Muscle of back (tissue), 11 donors: ENCODE measurements around the gene PRKCA. TPM values are rescaled to one million over a fixed set of nuclear protein-coding genes. Genes with fewer than 3 reads are reported as not detected.

Experiments used
- DNase-seq, 3 donors: peaks; one replicate each; pipeline versions ENCODE4 v3.0.0 to v3.0.0-alpha.2; 2013
- polyA plus RNA-seq, 10 donors: library from polyadenylated mRNA; unstranded; fragments of 120-200 nt; gene quantifications; one replicate each; pipeline ENCODE4 v1.2.1, GENCODE V29; 2013; ENCODE audit not compliant: insufficient read length in 10 of 10

The PRKCA gene
- polyA plus RNA-seq, 10 donors: 3.0 to 5.1 (median 4.1) TPM

- DNase-seq: no peak
Measured at GRCh38 chr17:66834919-66835454, 532.6 kb downstream of the PRKCA start, which contains the start of gene CACNG5. CACNG5 (plus strand) TSS chr17:66835117; CDS start chr17:66877333, 42,216 bp downstream.

DNA sequence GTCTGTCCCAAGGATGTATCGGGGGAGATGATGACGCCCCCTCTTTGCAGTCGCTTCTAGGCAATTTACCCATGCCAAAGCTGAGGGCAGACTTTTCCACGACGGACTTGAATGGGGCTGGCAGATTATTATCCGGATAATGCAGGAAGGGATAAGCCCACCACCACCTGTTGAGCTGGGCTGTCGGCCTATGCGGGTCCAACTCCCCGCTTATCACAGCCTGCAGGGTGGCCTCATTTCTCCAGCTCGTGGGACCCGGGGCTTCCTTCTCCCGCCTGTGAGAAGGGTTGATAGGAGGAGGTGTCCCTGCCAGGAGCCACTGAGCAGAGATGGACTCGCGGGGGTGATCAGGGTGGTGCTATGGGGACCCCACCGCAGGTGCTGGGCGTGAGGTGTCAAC is 533.1 kb downstream of the PRKCA start:
- DNase-seq: no peak

DNA sequence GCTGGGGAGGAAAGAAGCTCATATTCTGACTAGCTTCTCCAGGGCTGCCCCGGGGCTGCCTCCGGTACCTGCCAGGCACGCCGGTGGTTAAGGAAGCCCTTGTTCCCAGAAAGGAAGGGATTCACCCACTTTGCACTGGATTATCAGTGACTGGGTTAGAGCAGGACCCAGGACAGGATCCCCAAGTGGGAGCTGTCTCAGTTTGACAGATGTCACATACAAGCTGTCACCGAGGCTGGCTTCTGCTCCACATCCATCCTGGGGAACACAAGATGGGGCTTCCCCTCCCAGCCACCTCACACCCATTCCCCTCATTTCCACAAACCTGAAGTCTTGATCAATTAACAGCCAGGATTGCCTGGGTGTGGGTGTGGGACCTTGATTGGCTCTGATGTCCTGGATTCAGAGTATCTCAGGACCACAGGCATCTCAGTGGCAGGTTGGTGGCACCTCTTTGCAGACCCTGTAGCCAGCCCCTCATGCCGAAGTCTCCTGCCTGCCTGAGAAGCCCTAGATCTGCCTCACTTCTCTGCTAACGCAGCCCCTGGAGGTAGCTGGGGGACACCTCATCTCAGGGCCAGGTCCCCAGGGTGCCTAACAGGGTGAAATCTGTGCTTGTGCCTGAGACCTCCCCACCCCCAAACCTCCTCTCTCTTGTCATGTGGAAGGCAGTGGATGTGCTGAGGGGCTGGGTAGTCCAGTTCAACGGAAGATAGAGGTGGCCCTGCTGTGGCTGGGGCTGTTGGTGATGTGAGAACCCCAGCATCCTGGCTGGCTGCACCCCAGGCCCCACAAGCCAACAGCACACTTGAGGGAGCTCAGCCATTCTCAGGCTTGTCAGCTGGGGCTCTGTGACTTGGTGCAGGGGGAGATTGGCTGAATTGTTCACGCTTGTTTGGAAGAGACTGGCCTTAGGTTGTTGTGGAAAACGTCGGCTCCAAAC is 533.9 kb downstream of the PRKCA start:
- DNase-seq: no peak

GRCh38 chr17:66837226-66837625 is 534.8 kb downstream of the PRKCA start:
- no peak for DNase-seq

DNA sequence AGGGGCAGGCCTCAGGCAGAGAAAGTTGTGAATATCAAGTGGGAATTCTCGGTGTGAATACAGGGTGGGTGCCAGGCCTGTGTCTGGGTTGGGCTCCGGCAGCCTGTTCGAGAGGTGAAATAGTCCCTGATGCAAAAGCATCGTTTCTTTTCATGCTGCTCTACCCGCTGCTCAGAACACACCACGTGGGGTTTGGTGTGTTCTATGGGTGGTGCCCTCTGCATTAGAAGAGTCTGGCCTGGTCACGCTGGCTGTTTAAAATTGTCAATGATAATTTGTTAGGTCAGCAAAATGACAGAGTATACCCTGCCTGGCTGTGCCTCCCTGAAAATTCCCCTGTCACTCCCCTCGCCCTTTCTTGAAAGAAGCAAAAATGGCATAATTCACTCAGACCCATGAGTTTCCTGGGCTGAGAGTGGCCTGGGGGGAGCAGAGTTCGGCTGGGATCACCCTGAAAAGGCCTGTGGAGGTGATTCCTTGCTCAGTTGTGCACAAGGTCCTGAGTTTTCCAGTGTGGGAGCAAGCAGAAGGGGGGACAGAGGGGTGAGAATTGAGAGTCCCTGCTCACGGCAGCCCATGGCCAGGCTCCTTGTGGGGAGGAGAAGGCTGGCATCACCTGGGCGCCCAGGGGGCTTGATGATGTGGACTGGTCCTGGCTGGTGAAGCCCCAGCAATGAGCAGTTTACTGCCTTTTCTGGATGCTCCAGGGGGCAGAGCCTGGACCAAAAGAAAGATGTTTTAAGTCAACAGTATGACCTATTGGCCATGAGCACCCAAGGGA is 535.7 kb downstream of the PRKCA start:
- DNase-seq: no peak

DNA sequence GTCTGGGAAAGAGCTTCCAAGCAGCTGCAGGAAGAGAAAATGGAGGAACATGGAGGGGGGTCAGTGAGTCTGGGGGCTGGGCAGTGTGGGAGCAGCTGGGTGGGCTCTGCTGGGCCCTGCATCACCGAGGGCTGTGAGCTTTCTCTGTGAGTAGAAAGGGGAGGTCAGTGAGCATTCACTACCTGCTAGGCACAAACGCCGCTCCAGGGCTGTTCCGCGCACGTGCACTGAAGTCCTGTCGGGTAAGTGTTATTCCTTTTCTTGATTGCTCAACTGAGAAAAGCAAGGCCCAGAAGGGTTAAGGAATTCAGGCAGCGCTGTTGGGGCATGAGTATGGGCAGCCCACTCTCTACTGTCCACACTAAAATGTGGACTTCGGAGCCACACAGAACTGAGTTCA is 537.2 kb downstream of the PRKCA start:
- no peak for DNase-seq

DNA sequence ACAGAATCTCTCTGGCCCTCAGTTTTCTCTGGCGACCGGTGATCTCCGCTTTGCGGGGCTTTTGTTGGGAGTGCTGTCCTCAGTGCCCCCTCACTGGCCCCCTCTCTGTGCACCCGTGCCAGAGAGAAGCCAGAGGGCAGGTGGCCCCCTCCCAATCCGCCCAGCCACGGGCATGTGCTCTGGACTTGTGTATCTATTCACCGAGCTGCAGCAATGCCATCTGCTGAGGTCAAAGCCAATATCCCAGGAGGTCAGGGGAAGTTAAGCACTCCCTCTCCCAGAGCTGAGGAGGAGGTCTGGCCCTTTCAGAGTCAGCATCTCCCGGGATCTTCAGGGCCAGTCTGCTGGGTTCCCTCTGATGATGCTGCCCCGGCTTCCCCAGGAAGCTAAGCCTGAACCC is 537.6 kb downstream of the PRKCA start:
- no peak for DNase-seq

DNA sequence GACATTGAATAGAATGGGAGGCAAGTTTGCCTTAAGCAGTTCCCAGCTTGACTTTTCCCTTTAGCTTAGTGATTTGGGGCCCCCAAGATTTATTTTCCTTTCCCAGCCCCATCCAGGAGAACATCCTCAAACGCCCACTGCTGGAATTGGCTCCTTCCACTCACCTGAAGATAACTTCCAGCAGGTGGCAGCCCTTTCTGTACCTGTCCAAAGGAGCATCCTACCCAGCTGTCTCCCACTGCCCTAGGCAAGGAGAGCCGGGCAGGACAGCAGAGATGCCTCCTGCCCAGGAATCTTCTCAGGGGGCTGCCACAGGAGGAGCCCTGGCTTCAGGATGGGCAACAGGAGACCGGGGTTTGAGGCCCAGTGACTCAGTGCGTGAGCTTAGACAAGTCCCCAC is 538.9 kb downstream of the PRKCA start:
- DNase-seq: no peak

GRCh38 chr17:66841744-66842143 is 539.3 kb downstream of the PRKCA start:
- DNase-seq: no peak

GRCh38 chr17:66842505-66842904 is 540.1 kb downstream of the PRKCA start:
- no peak for DNase-seq

DNA sequence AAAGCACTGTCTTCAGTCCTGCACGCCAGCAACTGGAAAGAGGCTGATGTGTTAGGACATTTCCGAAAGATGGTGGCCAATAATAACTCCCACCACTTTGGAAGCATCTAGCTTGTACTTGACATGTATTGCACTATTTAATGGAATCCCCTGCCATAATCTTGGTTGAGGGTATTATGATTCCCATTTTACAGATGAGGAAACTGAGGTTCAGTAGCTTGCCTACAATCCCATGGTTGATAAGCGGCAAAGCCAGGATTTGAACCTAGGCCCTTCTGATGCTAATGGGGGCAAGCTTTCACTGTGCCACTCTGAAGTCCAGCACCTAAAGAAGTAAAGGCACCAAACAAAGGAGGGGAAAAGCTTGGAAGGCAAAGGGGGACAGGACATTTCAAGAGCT is 540.5 kb downstream of the PRKCA start:
- no peak for DNase-seq

DNA sequence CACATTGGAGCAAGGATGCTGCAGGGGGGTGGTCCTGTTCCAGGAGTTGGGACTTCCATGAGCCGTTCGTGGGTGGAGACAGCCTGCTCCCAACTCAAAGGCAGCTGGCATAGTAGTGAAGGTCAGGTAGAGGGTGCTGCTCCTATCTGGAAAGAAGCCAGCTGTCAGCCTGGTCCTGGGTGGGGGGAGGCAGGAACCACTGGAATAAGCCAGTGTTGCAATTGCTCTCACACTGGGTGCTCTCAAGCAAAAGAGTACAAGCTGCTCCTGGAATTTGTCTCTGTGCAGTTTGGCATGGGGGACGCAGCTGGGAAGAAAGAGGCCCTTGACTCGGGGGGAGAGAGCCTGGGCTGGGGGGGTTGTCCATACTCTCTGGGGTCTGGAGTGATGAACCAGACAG is 541.2 kb downstream of the PRKCA start:
- DNase-seq: no peak

GRCh38 chr17:66847704-66848103 is 545.3 kb downstream of the PRKCA start:
- DNase-seq: no peak

DNA sequence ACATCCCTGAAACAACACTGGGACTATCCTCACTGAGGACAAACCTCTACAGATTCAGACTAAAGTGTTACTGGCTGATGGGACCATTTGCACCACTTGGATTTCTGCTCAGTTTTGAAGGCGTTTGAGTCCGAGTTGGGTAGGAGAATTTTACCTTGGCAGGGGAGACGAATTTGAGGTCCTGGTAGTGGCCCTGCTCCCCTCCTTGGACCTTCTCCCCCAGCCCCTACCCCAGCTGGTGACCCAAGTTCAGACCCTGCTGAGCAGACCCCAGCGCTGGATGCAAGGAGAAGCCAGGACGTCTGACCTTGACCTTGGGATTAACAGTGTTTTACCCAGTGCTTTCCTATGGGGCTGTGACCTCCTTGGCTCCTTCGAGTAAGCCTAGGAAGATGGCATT is 546.1 kb downstream of the PRKCA start:
- DNase-seq: no peak

- DNase-seq: no peak
Measured at GRCh38 chr17:66849032-66849655, 546.7 kb downstream of the PRKCA start.

GRCh38 chr17:66849851-66850580 is 547.6 kb downstream of the PRKCA start:
- DNase-seq: no peak

DNA sequence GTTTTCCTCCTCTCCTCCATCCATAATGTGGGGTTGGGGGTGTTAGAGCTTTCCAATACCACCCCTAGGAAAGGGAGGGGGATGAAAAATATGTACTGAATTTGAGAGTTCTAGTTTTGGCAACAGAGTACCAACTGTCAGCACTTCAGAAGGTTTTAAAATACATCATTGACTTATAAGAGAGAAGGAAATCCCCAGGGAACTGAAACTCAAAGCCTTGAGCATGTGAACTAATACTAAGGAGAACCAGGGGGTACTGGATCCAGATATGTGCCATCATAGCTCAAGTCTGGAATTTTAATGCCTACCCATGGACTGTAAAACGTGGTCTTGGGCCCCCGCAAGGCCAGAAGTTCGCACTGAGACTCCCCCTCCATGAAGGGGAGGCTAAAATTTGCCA is 548.3 kb downstream of the PRKCA start:
- peak in 2 of 3 donors; percentile 6 to 14 for DNase-seq

DNA sequence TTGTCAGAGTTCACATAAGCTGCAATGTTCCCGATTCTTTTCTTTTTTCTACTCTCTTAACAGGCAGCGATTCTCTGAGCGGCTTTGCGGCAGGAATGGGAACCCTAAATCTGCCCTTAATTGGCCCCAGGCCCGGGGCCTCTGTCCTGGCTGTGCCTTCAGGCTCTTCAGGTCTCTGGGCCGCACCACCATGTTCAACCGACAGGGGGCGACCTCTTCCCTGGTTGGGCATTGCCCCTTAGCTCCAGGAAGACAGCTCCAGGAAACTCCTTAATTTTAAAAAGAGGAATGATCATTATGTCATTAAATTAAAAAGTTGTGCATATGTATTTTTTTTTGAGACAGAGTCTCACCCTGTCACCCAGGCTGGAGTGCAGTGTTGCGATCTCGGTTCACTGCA is 552.8 kb downstream of the PRKCA start:
- DNase-seq: no peak

GRCh38 chr17:66858226-66859083 is 556.0 kb downstream of the PRKCA start:
- no peak for DNase-seq

DNA sequence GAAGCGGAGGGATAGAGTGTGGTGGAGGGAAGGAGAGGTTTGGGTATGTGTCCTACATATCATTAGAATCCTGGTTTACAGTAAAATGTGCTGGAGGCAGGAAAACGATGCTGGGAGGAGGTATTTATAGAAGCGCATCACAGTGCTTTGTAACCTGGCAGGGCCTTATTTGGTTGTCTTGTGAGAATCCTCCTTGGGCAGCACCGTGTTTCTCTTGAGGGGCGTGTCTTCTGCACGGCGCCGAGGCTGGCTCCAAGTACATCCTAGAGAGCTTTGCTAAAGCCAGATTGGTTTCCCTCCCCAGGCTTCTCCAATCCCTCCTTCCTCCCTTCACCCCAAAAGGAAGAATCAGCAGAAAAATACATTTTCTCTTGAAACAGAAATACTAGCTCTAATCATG is 556.9 kb downstream of the PRKCA start:
- no peak for DNase-seq
